HG03457 (cell line): ENCODE measurements around the gene C11orf24.
"Not testable (repeated sequence)": the region's sequence is repeated elsewhere in the genome, so short reads cannot be mapped to it uniquely, and the experiment has no call there.

Experiments
- ATAC-seq: cut with Tn5 transposase; IDR thresholded peaks from one replicate; pipeline ENCODE4 v1.9.1; 2021; ENCODE audit warnings: moderate number of reproducible peaks; ENCODE audit not compliant: unreplicated experiment

The C11orf24 gene

GRCh38 chr11:68300076-68300830 lies 28.5 kb upstream of the C11orf24 start:
- ATAC-seq: no peak

GRCh38 chr11:68299517-68299879 lies 27.7 kb upstream of the C11orf24 start:
- not testable (repeated sequence) for ATAC-seq

DNA sequence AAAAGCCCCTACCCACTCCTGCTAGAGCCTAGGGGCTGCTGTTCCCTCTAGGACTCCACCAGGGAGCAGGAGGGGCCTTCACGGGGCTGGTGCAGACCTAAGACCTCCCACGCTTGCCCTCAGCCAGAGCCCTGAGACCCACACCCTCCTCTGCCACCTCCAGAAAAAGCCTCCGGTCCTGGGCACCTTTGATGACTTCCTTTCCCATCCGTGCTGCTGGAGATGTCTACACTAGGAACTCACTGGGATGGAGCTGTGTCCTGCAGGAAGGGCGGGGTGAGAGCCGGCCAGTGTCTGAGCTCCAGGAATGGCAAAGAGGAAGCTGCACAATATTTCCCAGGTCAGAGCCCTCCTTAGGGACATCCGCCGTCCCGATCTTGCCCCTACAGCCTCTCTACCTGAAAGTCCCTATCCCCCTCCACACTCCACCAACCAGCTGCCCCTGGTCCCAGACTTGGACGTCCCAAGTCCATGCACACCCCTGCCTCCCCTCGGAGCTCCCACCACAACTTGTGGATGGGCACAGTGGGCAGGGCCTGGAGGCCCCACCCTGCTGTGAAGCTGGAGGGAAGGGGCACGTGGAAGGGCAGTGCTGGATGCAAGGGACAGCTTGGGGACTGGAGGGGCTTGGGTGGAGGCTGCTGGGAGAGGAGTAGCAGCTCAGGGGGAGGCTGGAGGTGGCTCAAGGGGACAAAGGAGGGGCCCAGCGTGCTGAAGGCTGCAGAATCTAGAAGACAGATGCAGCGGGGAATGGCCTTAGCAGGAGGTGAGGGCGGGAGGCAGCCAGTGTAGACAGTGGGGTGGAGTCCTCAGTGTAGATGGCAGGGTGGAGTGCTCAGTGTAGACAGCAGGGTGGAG lies 27.1 kb upstream of the C11orf24 start:
- no peak for ATAC-seq

DNA sequence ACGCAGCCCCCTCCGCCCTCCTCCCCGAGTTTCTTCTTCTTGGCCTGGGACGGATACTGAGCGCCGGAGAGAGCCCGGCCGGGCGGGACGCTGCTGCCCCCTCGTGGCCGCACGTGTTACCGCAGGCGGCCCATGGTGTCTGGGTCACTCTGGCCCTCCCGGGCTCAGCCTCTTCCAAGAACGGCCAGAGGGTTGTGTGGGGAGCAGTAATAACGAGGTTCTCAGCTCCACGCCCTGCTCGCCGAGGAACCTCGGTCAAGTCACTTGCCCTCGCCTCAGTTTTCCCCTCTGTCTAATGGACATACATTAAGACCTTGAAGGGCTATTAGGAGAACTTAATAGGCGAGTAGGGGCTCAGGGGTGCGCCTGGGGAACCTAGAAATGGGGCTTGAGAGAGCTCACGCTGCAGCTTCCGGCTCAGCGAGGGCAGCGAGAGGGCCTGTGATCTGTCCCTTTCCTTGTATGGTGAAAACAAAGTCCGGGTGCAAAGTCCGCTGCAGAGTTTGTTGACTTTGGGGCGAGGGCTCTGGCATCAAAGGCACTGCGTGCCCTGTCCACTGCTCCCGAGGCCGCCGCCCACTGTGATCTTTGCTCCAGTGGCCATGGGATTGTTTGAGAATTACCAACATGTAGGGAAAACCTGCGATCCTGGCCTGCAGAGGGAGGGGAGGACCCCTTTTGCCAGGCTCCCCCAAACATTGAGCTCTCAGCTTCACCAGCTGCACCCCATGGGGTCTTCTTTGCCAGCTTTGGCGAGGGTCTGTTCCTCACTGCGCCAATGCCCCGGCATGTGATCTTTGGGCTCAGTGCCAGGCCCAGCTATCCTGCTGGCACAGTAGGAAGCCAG lies 26.3 kb upstream of the C11orf24 start:
- no peak for ATAC-seq

DNA sequence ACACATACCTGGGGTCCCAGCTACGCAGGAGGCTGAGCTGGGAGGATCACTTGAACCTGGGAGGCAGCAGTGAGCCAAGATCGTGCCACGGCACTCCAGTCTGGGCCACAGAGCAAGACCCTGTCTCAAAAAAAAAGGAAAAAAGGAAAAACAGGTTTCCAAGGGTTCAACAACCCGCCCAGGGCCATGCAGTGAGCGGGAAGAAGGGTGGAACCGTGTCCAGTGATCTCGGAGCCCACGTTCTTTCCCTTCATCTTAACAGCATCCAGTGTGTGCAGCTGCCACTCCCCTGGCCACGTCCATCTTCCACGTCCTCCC lies 25.7 kb upstream of the C11orf24 start:
- no peak for ATAC-seq

GRCh38 chr11:68297052-68297378 lies 25.2 kb upstream of the C11orf24 start:
- no peak for ATAC-seq

DNA sequence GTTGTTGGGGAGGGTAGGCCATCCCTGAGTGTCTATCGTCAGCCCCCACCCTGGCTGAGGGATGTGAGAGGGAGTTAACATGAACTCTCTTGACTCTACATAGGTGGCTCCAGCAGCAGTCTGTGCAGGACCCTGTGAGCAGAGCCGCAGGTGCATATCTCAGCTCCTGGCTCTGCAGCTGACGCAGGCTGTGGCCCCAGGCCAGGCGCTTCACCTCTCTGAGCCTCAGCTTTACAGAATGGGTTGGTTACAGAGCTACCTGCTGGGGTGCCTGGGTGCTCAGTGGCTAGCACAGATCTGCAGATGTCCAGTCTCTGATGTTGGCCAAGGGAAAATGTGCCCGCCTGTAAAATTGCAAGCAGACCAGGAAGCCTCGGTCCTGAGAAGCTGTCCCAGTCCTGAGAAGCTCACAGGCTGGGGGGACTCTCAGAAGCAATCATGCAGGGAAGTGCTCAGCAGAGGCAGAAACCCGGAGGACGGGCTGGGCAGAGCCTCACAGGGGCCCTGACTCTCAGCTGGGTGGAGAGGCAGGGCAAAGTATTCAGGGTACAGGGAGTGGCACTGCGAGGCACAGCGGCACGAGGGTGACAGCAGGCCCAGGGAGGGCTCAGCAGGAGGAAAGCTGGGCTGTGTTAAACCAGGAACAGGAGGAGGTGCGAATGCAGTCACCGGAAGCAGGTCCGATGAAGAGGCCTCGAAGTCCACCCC lies 24.7 kb upstream of the C11orf24 start:
- ATAC-seq: no peak

GRCh38 chr11:68295940-68296339 lies 24.2 kb upstream of the C11orf24 start:
- no peak for ATAC-seq

- ATAC-seq: no peak
These were observed 23.5 kb upstream of the C11orf24 start for GRCh38 chr11:68295271-68295670.

DNA sequence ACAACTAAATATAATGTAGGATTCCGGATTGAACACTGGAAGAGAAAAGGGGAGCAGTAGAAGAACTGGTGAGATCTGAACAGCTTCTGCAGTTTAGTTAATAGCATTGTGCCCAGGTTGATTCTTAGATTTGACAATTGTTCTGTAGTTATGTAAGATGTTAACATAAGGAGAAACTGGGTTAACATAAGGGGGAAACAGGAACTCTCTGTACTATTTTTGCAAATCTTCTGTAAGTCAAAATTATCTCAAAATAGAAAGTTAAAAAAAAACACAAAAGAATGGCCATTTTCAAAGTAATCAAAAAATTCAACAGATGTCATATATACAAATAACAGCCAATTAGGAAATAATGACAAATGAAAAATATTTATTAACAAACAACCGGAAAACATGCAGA lies 21.9 kb upstream of the C11orf24 start:
- ATAC-seq: no peak

DNA sequence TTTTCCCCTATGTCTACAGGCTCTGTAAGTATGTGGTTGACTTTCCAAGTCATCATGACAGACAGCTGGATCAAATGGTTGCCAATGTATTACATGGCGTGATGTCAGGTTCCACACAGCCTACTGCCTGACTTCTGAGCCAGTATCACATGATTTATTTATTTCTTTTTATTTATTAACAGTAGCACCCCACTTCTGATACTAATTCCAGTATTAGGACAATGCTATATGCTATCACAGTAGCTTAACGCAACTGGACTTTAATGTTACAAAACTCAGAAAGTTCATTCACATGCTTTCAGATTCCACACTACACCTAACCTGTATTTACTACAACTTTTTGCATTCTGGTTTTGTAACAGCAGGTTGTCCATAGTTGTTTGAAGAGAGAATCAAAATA lies 17.7 kb upstream of the C11orf24 start:
- no peak for ATAC-seq

DNA sequence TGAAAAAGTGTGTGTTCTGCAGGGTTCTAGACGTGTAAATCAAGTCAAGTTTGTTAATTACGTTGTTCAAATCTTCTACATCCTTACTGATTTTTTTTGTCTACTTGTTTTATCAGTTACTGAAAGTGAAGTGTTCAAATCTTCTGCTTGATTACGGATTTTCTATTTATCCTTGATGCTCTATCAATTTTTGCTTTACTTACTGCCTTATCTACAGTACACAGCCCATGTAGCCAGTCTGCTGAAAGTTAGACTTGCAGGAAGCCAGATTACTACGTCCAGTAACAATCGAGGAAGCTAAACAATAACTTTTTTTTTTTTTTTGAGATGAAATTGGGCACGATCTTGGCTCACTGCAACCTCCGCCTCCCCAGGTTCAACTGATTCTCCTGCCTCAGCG lies 15.6 kb upstream of the C11orf24 start:
- ATAC-seq: no peak

GRCh38 chr11:68284588-68284987 lies 12.8 kb upstream of the C11orf24 start:
- ATAC-seq: not testable (repeated sequence)

DNA sequence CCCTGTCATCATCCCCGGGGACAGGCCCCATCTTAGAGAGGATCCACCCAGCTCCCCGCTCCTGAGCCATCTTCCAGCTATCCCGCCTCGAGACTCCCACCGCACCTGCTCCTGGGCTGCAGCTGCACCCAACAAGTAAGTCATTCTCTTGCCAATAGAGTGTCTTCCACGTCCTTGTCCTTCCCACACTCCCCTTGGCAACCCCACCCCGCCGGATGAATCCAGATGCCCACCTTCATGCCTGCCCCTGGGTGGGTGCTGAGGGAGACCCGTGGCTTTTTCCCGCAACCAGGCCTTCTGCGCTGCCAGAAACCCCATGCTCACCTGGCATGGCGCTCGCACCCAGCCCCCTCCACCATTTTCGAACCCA lies 11.1 kb upstream of the C11orf24 start:
- ATAC-seq: no peak

DNA sequence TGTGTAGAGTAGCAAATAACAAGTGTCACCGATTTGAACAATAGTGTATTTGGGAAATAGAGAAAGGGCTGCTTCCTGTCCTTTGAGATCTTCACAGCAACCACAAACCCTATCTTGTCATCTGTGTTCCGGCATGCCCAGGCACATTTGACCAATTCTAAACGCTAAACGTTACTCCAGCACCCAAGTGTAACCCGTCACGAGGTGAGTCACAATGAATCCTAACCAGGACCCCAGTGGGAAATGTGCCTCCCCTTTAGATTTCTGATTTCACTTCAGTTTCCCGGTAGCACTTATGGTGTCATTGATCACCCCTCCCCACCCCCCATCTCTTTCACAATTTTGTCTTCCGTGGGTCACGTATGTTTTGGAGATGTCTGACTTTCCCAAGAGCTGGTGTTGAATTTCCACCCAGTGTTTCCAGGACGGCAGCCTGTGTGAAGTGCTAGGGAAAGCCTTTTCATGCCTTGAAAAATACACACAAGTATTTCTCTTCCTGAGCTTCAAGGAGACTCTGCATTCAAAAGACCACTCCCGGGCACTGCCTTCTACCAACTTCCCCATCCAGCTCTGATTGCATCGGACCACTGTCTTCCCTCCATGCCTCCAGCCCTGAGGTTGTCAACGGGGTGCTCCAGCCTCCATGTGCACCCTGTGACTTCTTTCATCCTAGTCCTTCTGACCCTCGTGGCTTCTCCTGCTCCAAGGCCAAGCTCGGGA lies 10.5 kb upstream of the C11orf24 start:
- no peak for ATAC-seq

- no peak for ATAC-seq
These were observed 7.9 kb upstream of the C11orf24 start for GRCh38 chr11:68279676-68280075.

DNA sequence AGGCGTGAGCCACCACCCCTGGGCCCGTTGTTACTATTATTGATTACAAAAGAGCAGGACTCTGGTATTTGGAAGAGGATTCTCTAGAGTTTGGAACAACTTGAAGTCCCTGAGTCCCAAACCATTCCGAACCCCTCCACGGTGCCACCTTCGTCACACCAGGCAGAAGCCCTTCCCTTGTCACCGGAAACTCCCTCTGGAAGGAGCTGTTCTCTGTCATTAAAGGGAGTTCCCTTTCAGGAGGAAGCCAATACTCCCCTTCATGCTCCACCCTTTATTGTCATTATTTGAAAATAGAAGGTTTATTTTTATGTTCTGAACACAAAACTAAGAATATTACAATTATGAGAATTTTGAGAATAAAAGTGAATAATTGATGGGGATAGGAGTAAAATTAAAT lies 5.1 kb upstream of the C11orf24 start:
- ATAC-seq: no peak

DNA sequence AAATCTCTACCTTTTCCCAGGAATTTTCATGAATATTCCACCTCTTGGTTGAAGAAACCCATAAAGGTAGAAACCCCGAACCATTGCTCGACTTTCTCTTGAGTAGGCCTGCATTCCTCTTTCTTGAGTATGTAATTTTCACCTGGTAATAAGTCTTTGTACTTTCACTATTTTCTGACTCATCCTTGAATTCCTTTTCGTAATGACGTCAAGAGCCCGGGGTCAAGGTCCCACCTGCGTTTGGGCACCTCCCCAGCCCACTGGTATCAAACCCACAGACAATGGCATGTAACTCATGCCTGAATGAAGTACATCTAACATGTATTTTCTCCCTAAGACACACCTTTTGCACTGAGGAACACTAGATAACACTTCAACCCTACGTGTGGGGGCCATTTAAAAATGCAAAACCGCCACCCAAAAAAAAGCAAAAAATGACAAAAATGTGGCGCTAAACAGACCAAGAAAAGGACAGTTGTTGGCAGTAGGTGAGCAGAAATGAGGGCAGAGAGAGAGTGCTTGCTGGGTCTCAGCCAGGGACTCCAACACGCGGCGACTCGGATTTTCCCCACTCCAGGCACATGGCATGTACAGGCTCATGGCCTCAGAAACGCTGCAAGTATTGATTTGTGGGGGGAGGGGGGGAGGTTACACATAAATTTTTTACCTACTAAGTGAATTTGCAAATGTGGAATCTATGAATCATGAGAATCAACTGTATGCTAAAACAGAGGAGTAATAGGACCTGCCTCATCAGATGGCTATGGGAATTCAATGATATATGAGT lies 4.1 kb upstream of the C11orf24 start:
- ATAC-seq: no peak

DNA sequence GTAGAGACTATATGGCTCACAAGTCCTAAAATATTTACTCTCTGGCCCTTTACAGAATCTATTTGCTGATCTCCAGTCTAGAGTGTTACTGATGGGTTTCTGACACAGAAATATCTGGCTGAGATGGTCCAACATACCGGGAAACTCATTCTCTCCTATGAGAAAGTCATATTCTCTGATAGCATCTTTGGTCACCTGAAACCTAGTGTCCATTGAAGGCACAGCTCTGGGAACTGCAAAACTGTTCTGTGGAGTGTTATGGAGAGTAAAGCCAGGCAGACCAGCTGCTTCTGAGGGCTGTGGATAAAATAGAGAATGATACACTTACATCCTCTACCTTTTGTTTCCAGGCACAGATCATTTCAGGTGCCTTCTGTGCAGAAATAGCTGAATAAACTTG lies 2.5 kb upstream of the C11orf24 start:
- ATAC-seq: no peak
